ENCODE data around the gene ZNHIT2.

Gene ZNHIT2

DNA sequence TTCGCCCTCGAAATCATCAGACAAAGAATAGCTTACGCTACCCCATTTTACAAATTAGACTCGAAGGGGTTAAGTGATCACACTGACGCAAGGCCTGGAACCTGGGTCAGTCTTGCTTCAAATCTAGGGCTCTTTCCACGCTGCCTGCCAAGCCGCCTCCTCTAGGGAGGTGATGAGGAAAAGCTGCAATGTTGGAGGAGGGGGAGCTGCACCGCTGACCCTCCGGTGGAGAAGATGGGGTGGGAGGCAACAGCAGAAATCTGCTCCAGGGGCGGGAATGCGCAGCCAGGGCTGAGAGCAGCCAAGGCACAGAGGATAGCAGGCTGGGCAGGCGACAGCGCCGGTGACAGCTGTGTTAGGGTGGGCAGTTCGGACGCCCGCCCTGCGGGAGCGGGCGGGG is 16.2 kb upstream of the ZNHIT2 start:
- Histone ChIP-seq H3K27ac (ENCODE audit: low read depth, low read length) (peak overlapping the region; percentile 92), H3K18ac (ENCODE audit: low read length) (peak overlapping the region; percentile 55), H3K79me2 (ENCODE audit: control insufficient read depth, insufficient read depth, low read length, poor library complexity) (peaks cover 9% of the 10 kb centered on the region), H4K12ac (ENCODE audit: low read depth, low read length) (peak overlapping the region; percentile 66), H3K4me1 (ENCODE audit: control insufficient read depth in 1 of 2, insufficient read depth in 2 of 2, low read length in 2 of 2) (peaks cover 7 to 12% of the 10 kb centered on the region in 2 experiments), H3K9me3 (ENCODE audit: insufficient read depth, low read depth, low read length) (peaks cover 1% of the 10 kb centered on the region), H3K36me3 (ENCODE audit: control insufficient read depth in 1 of 2, insufficient read depth in 2 of 2, low read length in 2 of 2) (peaks cover 38 to 43% of the 10 kb centered on the region in 2 experiments), H2AFZ (ENCODE audit: insufficient read depth, low read length, poor library complexity) (no peak overlapping the region), H3K9ac (ENCODE audit: low read length) (peak overlapping the region; percentile 73), H3K27me3 (ENCODE audit: insufficient read depth, low read length) (no peaks in the 10 kb centered on the region), H2AK5ac (ENCODE audit: low read length) (peak overlapping the region; percentile 76), H3K23ac (ENCODE audit: low read length) (no peak overlapping the region), H3K4ac (ENCODE audit: low read depth, low read length) (peak overlapping the region; percentile 37), H2BK12ac (ENCODE audit: low read length) (no peak overlapping the region), H2BK5ac (ENCODE audit: low read depth, low read length, poor library complexity) (peak overlapping the region; percentile 89), H3K14ac (ENCODE audit: low read length) (peak overlapping the region; percentile 60), H4K91ac (ENCODE audit: low read depth, low read length) (peak overlapping the region; percentile 88), H2BK120ac (ENCODE audit: insufficient read depth, low read length, poor library complexity) (no peak overlapping the region), H3K4me2 (ENCODE audit: low read length) (peak overlapping the region; percentile 85), H3K79me1 (ENCODE audit: low read length) (peaks cover 11% of the 10 kb centered on the region), H4K8ac (ENCODE audit: low read depth, low read length) (peak overlapping the region; percentile 88), H3K4me3 (ENCODE audit: low read depth, low read length) (peak overlapping the region; percentile 90)
- peak in 1 of 2 donors; percentile 20 for DNase-seq
- WGBS (ENCODE audit: extremely low coverage, insufficient coverage, insufficient read length) = no CpG with 5 or more reads among the region's 20 CpGs

DNA sequence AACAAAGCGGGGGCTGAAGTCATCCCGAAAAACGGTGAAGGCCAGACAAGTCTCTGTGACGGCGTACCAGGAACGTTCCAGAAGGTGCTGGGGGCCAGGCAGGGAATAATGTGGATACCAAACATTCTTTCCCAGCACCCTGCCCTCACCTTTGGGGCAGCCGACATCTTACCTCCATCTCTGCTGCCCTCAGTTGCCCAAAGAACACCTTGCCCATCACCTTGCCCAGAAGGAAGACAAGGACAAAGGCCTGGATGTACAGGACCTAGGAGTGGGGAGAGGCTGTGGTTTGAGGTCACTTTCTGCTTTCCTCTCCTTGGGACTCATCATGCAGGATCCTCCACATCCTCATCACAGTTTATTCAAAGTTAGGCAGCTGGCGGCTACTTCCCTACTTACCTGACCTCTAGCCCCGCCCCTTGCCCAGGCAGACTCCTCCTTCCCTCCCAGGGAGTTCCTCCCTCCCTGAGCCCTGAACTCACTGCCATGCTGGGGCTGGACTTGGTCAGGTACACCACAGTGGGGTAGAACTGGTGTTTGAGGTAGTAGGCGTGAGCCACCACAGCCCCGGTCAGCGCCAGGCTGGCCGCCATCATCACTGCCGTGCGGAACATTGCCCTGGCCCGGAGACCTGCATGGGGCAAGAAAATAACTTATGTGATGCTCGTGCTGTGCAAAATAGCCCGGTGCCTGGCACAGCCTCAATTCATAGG is 15.6 kb upstream of the ZNHIT2 start:
- Histone ChIP-seq H3K9ac (ENCODE audit: low read length) (peak overlapping the region; percentile 39), H2BK5ac (ENCODE audit: low read depth, low read length, poor library complexity) (no peak overlapping the region), H3K27ac (ENCODE audit: low read depth, low read length) (no peak overlapping the region), H2AFZ (ENCODE audit: insufficient read depth, low read length, poor library complexity) (no peak overlapping the region), H2BK12ac (ENCODE audit: low read length) (no peak overlapping the region), H3K27me3 (ENCODE audit: insufficient read depth, low read length) (no peaks in the 10 kb centered on the region), H3K4me1 (ENCODE audit: control insufficient read depth in 1 of 2, insufficient read depth in 2 of 2, low read length in 2 of 2) (peaks cover 7 to 12% of the 10 kb centered on the region in 2 experiments), H3K23ac (ENCODE audit: low read length) (no peak overlapping the region), H2BK120ac (ENCODE audit: insufficient read depth, low read length, poor library complexity) (no peak overlapping the region), H2AK5ac (ENCODE audit: low read length) (no peak overlapping the region), H3K9me3 (ENCODE audit: insufficient read depth, low read depth, low read length) (peaks cover 1% of the 10 kb centered on the region), H3K4me2 (ENCODE audit: low read length) (peak overlapping the region; percentile 85), H3K14ac (ENCODE audit: low read length) (no peak overlapping the region), H3K4ac (ENCODE audit: low read depth, low read length) (peak overlapping the region; percentile 37), H4K8ac (ENCODE audit: low read depth, low read length) (no peak overlapping the region), H4K12ac (ENCODE audit: low read depth, low read length) (no peak overlapping the region), H3K4me3 (ENCODE audit: low read depth, low read length) (no peak overlapping the region), H3K36me3 (ENCODE audit: control insufficient read depth in 1 of 2, insufficient read depth in 2 of 2, low read length in 2 of 2) (peaks cover 44 to 48% of the 10 kb centered on the region in 2 experiments), H3K79me1 (ENCODE audit: low read length) (peaks cover 11% of the 10 kb centered on the region), H3K79me2 (ENCODE audit: control insufficient read depth, insufficient read depth, low read length, poor library complexity) (peaks cover 9% of the 10 kb centered on the region), H3K18ac (ENCODE audit: low read length) (peak overlapping the region; percentile 8), H4K91ac (ENCODE audit: low read depth, low read length) (no peak overlapping the region)
- peak; percentile 53 to 76 for DNase-seq
- WGBS (ENCODE audit: extremely low coverage, insufficient coverage, insufficient read length) = no CpG with 5 or more reads among the region's 18 CpGs

DNA sequence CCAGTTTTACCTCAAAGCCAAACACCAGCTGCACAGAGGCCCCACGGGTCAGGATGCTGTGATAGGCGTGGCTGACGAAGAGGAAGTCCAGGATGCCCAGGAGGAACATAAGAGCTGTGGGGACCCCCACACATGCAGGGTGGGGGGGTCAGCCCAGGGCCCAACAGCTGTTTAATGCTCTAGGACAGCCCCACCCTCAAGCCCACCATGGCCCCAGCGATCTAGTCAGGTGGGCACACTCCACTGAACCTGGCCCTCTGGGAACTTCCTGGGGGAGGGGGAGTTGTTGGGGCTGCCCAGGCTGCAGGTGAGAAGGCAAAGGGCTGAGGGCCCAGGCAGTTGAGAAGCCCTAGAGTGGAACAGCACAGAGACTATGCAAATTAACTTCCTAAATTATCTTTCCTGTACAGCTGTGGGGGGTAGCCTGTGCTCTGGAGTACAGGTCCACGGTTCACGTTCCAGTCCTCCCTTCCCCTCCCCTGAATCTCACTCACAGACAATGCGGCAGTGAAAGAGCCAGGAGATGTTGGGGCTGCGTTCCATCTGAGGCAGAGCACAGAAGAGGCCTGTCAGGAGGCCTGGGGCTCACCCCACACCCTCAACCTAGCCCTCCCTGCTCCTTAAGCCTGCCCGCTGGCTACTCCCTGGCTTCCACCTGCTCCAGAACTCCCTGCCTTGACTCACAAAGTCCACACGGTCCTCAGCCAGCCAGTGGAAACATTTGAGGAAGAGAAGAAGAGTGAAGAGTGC is 14.9 kb upstream of the ZNHIT2 start:
- H3K4me3 ChIP-seq (ENCODE audit: low read depth, low read length) = no peak overlapping the region
- H3K79me2 ChIP-seq (ENCODE audit: control insufficient read depth, insufficient read depth, low read length, poor library complexity) = peaks cover 9% of the 10 kb centered on the region
- no peak overlapping the region for H2BK5ac ChIP-seq (ENCODE audit: low read depth, low read length, poor library complexity)
- no peak for DNase-seq
- no peak overlapping the region for H4K8ac ChIP-seq (ENCODE audit: low read depth, low read length)
- no peak overlapping the region for H4K12ac ChIP-seq (ENCODE audit: low read depth, low read length)
- H3K79me1 ChIP-seq (ENCODE audit: low read length) = peaks cover 11% of the 10 kb centered on the region
- no peak overlapping the region for H2BK12ac ChIP-seq (ENCODE audit: low read length)
- no CpG with 5 or more reads among the region's 10 CpGs for WGBS (ENCODE audit: extremely low coverage, insufficient coverage, insufficient read length)
- H3K9ac ChIP-seq (ENCODE audit: low read length) = peak overlapping the region; percentile 4
- peaks cover 1% of the 10 kb centered on the region for H3K9me3 ChIP-seq (ENCODE audit: insufficient read depth, low read depth, low read length)
- H3K4me2 ChIP-seq (ENCODE audit: low read length) = no peak overlapping the region
- H2AK5ac ChIP-seq (ENCODE audit: low read length) = no peak overlapping the region
- no peak overlapping the region for H2AFZ ChIP-seq (ENCODE audit: insufficient read depth, low read length, poor library complexity)
- H3K18ac ChIP-seq (ENCODE audit: low read length) = peak overlapping the region; percentile 8
- no peak overlapping the region for H2BK120ac ChIP-seq (ENCODE audit: insufficient read depth, low read length, poor library complexity)
- no peaks in the 10 kb centered on the region for H3K27me3 ChIP-seq (ENCODE audit: insufficient read depth, low read length)
- no peak overlapping the region for H3K23ac ChIP-seq (ENCODE audit: low read length)
- no peak overlapping the region for H3K4ac ChIP-seq (ENCODE audit: low read depth, low read length)
- peaks cover 50 to 56% of the 10 kb centered on the region in 2 experiments for H3K36me3 ChIP-seq (ENCODE audit: control insufficient read depth in 1 of 2, insufficient read depth in 2 of 2, low read length in 2 of 2)
- H4K91ac ChIP-seq (ENCODE audit: low read depth, low read length) = no peak overlapping the region
- H3K27ac ChIP-seq (ENCODE audit: low read depth, low read length) = no peak overlapping the region
- H3K14ac ChIP-seq (ENCODE audit: low read length) = no peak overlapping the region
- peaks cover 7 to 12% of the 10 kb centered on the region in 2 experiments for H3K4me1 ChIP-seq (ENCODE audit: control insufficient read depth in 1 of 2, insufficient read depth in 2 of 2, low read length in 2 of 2)

DNA sequence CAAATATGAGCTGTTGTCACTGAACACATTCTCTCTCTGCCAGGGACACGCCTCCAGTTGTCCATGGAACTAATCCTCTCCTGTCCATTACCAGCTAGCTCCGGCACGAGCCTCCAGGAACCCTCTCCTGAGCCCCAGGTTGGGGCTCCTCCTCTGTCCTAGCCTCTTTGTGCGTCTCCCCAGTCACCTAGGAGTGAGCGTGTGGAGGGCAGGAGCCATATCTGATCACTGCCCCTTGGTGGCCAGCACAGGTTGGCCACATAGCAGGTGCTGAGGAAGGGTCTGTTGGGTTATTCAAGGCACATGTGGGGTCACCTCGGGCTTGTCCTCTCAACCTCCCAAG is 14.4 kb upstream of the ZNHIT2 start:
- DNase-seq = no peak
- H2BK120ac ChIP-seq (ENCODE audit: insufficient read depth, low read length, poor library complexity) = no peak overlapping the region
- no peak overlapping the region for H2AFZ ChIP-seq (ENCODE audit: insufficient read depth, low read length, poor library complexity)
- H3K79me2 ChIP-seq (ENCODE audit: control insufficient read depth, insufficient read depth, low read length, poor library complexity) = peaks cover 9% of the 10 kb centered on the region
- H3K14ac ChIP-seq (ENCODE audit: low read length) = no peak overlapping the region
- peaks cover 7 to 12% of the 10 kb centered on the region in 2 experiments for H3K4me1 ChIP-seq (ENCODE audit: control insufficient read depth in 1 of 2, insufficient read depth in 2 of 2, low read length in 2 of 2)
- H2BK5ac ChIP-seq (ENCODE audit: low read depth, low read length, poor library complexity) = no peak overlapping the region
- H3K27ac ChIP-seq (ENCODE audit: low read depth, low read length) = no peak overlapping the region
- H4K8ac ChIP-seq (ENCODE audit: low read depth, low read length) = no peak overlapping the region
- peaks cover 11% of the 10 kb centered on the region for H3K79me1 ChIP-seq (ENCODE audit: low read length)
- no peaks in the 10 kb centered on the region for H3K27me3 ChIP-seq (ENCODE audit: insufficient read depth, low read length)
- H2AK5ac ChIP-seq (ENCODE audit: low read length) = no peak overlapping the region
- no peak overlapping the region for H3K4me2 ChIP-seq (ENCODE audit: low read length)
- no peak overlapping the region for H3K4ac ChIP-seq (ENCODE audit: low read depth, low read length)
- peaks cover 1% of the 10 kb centered on the region for H3K9me3 ChIP-seq (ENCODE audit: insufficient read depth, low read depth, low read length)
- no peak overlapping the region for H3K4me3 ChIP-seq (ENCODE audit: low read depth, low read length)
- H3K9ac ChIP-seq (ENCODE audit: low read length) = peak overlapping the region; percentile 4
- no peak overlapping the region for H3K18ac ChIP-seq (ENCODE audit: low read length)
- H4K91ac ChIP-seq (ENCODE audit: low read depth, low read length) = no peak overlapping the region
- no CpG with 5 or more reads among the region's 6 CpGs for WGBS (ENCODE audit: extremely low coverage, insufficient coverage, insufficient read length)
- H2BK12ac ChIP-seq (ENCODE audit: low read length) = no peak overlapping the region
- H3K36me3 ChIP-seq (ENCODE audit: control insufficient read depth in 1 of 2, insufficient read depth in 2 of 2, low read length in 2 of 2) = peaks cover 55 to 60% of the 10 kb centered on the region in 2 experiments
- H4K12ac ChIP-seq (ENCODE audit: low read depth, low read length) = no peak overlapping the region
- no peak overlapping the region for H3K23ac ChIP-seq (ENCODE audit: low read length)

Data from trophoblast cell (in vitro differentiated cells and primary cell).